GM18499 (cell line): Measurements from ENCODE around the gene GTPBP10.

ENCODE experiments used
- ATAC-seq: cut with Tn5 transposase; IDR thresholded peaks from one replicate; pipeline ENCODE4 v1.9.1; 2021; ENCODE audit warnings: moderate number of reproducible peaks; ENCODE audit not compliant: insufficient read depth, unreplicated experiment

Gene GTPBP10

GRCh38 chr7:90425376-90425775 lies 78.9 kb downstream of the GTPBP10 start:
- ATAC-seq = no peak

GRCh38 chr7:90430614-90431460 lies 84.3 kb downstream of the GTPBP10 start:
- ATAC-seq = no peak

- ATAC-seq = no peak
Observed at GRCh38 chr7:90432752-90433151, 86.2 kb downstream of the GTPBP10 start.

GRCh38 chr7:90433221-90433620 lies 86.7 kb downstream of the GTPBP10 start:
- no peak for ATAC-seq
